OCI-LY1 (cell line): ENCODE results near the gene CRYL1.

ENCODE experiments used
- H2AFZ ChIP-seq: fragments of 200-600 bp; sonication (generic), shearing (Covaris generic); 2 replicates; pipeline ENCODE4 v1.6.0; 2014; ENCODE audit warnings: antibody characterized with exemption, mild to moderate bottlenecking, low read length
- H3F3A ChIP-seq: fragments of 200-600 bp; sonication (generic), shearing (Covaris generic); 2 replicates; pipeline ENCODE4 v1.6.0; 2014; ENCODE audit warnings: mild to moderate bottlenecking, antibody characterized with exemption, low read length, moderate library complexity; ENCODE audit not compliant: insufficient read depth
- H3K27ac ChIP-seq: fragments of 200-600 bp; sonication (generic); 2 replicates; pipeline ENCODE4 v1.5.1; 2014; ENCODE audit warnings: low read length, mixed run types, mild to moderate bottlenecking, low read depth; ENCODE audit not compliant: poor library complexity, severe bottlenecking
- H3K27me3 ChIP-seq: fragments of 200-600 bp; sonication (generic); 2 replicates; pipeline ENCODE4 v1.6.0; 2014; ENCODE audit warnings: antibody characterized with exemption, mild to moderate bottlenecking, low read length, moderate library complexity; ENCODE audit not compliant: insufficient read depth
- H3K36me3 ChIP-seq: fragments of 200-600 bp; sonication (generic); 2 replicates; pipeline ENCODE4 v1.6.1; 2014; ENCODE audit warnings: mild to moderate bottlenecking, antibody characterized with exemption, low read length, moderate library complexity, mixed read lengths; ENCODE audit not compliant: insufficient read depth
- H3K4me1 ChIP-seq: fragments of 200-600 bp; sonication (generic); 2 replicates; pipeline ENCODE4 v1.5.1; 2014; ENCODE audit warnings: mild to moderate bottlenecking, low read length, moderate library complexity; ENCODE audit not compliant: insufficient read depth, severe bottlenecking
- H3K4me2 ChIP-seq: fragments of 200-600 bp; sonication (generic), shearing (Covaris generic); 2 replicates; pipeline ENCODE4 v1.6.1; 2014; ENCODE audit warnings: low read length
- H3K4me3 ChIP-seq: fragments of 200-600 bp; sonication (generic); 2 replicates; pipeline ENCODE4 v1.5.1; 2014; ENCODE audit warnings: low read length, low read depth, mild to moderate bottlenecking, mixed read lengths; ENCODE audit not compliant: poor library complexity, severe bottlenecking
- H3K79me2 ChIP-seq: fragments of 200-600 bp; shearing (Covaris generic); 2 replicates; pipeline ENCODE4 v1.6.1; 2016; ENCODE audit warnings: mixed run types, low read length, mixed read lengths; ENCODE audit not compliant: insufficient read depth
- H3K9ac ChIP-seq: fragments of 200-600 bp; sonication (generic), shearing (Covaris generic); 2 replicates; pipeline ENCODE4 v1.6.1; 2014; ENCODE audit warnings: mild to moderate bottlenecking, low read length, mixed read lengths
- H3K9me2 ChIP-seq: fragments of 200-600 bp; sonication (generic), shearing (Covaris generic); 2 replicates; pipeline ENCODE4 v1.6.1; 2014; ENCODE audit warnings: low read depth, mild to moderate bottlenecking, low read length, mixed read lengths
- H3K9me3 ChIP-seq: fragments of 200-600 bp; shearing (Covaris generic); 2 replicates; pipeline ENCODE4 v1.6.1; 2014; ENCODE audit warnings: low read length, mixed read lengths
- H4K20me1 ChIP-seq: fragments of 200-600 bp; sonication (generic), shearing (Covaris generic); 2 replicates; pipeline ENCODE4 v1.6.0; 2016; ENCODE audit warnings: mild to moderate bottlenecking, low read length; ENCODE audit not compliant: insufficient read depth
- EZH2 ChIP-seq: fragments of 200-600 bp; sonication (generic), shearing (Covaris generic); IDR thresholded peaks from 2 replicates; pipeline ENCODE4 v1.8.0; 2017; ENCODE audit warnings: borderline replicate concordance, mixed run types, mild to moderate bottlenecking, antibody characterized with exemption, low read length, moderate library complexity, mixed read lengths
- TF ChIP-seq, protein P1 (sequence below): fragments of 200-600 bp; sonication (generic), shearing (Covaris generic); IDR thresholded peaks from 2 replicates; pipeline ENCODE4 v1.5.1; 2017; ENCODE audit warnings: mild to moderate bottlenecking, antibody characterized with exemption, low read length, moderate library complexity, mixed read lengths

Gene CRYL1

GRCh38 chr13:20369886-20370361, 155.7 kb downstream of the CRYL1 start:
- Histone ChIP-seq H3K4me1 (no peaks in the 10 kb centered on the region), H3K4me2 (no peak overlapping the region), H3K79me2 (no peaks in the 10 kb centered on the region), H3K4me3 (no peak overlapping the region), H4K20me1 (no peaks in the 10 kb centered on the region), H2AFZ (no peak overlapping the region), H3K27me3 (no peaks in the 10 kb centered on the region), H3K9me3 (no peaks in the 10 kb centered on the region), H3K27ac (no peak overlapping the region), H3K36me3 (no peaks in the 10 kb centered on the region), H3K9ac (no peak overlapping the region), H3K9me2 (no peaks in the 10 kb centered on the region), H3F3A (no peaks in the 10 kb centered on the region)
- TF ChIP-seq, protein P1, sequence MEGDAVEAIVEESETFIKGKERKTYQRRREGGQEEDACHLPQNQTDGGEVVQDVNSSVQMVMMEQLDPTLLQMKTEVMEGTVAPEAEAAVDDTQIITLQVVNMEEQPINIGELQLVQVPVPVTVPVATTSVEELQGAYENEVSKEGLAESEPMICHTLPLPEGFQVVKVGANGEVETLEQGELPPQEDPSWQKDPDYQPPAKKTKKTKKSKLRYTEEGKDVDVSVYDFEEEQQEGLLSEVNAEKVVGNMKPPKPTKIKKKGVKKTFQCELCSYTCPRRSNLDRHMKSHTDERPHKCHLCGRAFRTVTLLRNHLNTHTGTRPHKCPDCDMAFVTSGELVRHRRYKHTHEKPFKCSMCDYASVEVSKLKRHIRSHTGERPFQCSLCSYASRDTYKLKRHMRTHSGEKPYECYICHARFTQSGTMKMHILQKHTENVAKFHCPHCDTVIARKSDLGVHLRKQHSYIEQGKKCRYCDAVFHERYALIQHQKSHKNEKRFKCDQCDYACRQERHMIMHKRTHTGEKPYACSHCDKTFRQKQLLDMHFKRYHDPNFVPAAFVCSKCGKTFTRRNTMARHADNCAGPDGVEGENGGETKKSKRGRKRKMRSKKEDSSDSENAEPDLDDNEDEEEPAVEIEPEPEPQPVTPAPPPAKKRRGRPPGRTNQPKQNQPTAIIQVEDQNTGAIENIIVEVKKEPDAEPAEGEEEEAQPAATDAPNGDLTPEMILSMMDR = no peak
- TF ChIP-seq EZH2 = no peak

DNA sequence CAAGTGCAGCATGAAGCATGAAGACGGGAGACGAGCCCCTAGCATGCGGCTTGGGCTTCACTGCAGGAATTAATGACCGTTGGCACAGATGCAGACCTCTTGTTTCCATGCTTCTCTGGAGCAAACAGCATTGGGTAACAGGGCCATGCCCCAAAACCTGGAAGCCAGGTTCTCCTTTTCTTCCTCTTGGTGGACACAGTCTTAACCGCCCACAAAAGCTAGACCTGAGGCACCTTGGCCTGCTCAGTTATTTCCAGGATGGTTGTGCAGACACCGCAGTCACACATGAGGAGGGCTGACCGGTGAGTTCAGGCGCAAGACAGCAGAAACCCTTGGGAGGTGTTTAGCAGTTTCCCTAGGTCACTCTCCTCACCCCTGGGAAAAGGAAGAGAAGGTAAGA, 159.6 kb downstream of the CRYL1 start:
- H3K4me3 ChIP-seq = no peak overlapping the region
- H3K79me2 ChIP-seq = no peaks in the 10 kb centered on the region
- no peak for TF ChIP-seq EZH2
- TF ChIP-seq, protein P1 = no peak
- H3F3A ChIP-seq = no peaks in the 10 kb centered on the region
- no peaks in the 10 kb centered on the region for H3K36me3 ChIP-seq
- no peaks in the 10 kb centered on the region for H4K20me1 ChIP-seq
- H3K9ac ChIP-seq = no peak overlapping the region
- no peaks in the 10 kb centered on the region for H3K9me2 ChIP-seq
- H2AFZ ChIP-seq = no peak overlapping the region
- H3K27ac ChIP-seq = no peak overlapping the region
- H3K27me3 ChIP-seq = no peaks in the 10 kb centered on the region
- no peaks in the 10 kb centered on the region for H3K4me1 ChIP-seq
- H3K9me3 ChIP-seq = no peaks in the 10 kb centered on the region
- H3K4me2 ChIP-seq = no peak overlapping the region

DNA sequence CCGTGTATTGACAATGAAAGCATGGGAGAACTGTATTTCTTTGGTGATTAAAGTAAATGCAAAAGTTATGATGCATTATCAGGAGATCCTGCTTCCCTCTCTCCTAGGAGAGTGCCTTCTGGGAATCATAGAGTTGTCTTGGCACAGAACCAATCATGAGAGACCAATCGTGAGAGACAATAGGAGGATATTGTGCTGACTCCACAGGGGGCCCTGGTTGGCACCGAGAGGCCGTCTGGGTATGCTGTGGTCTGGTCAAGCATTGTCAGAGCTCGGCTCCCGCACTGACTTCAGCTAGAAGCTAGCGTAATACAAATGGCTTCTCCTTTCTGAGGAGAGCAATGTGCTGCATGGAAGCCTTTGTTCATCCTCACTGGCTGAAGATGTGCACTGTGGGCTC, 162.1 kb downstream of the CRYL1 start:
- Histone ChIP-seq H4K20me1 (no peaks in the 10 kb centered on the region), H3K9me3 (no peaks in the 10 kb centered on the region), H3K36me3 (no peaks in the 10 kb centered on the region), H3K79me2 (no peaks in the 10 kb centered on the region), H2AFZ (no peak overlapping the region), H3K4me1 (no peaks in the 10 kb centered on the region), H3K27me3 (no peaks in the 10 kb centered on the region), H3K4me3 (no peak overlapping the region), H3K9me2 (no peaks in the 10 kb centered on the region), H3K9ac (no peak overlapping the region), H3K27ac (no peak overlapping the region), H3F3A (no peaks in the 10 kb centered on the region), H3K4me2 (no peak overlapping the region)
- no peak for TF ChIP-seq EZH2
- TF ChIP-seq, protein P1 = no peak
